SK-N-DZ (cell line): ENCODE measurements around the gene TOMM70.

Experiments used
- DNase-seq: peaks from one replicate; pipeline ENCODE4 v3.0.0-alpha.2; 2015; ENCODE audit warnings: low spot score

The TOMM70 gene

DNA sequence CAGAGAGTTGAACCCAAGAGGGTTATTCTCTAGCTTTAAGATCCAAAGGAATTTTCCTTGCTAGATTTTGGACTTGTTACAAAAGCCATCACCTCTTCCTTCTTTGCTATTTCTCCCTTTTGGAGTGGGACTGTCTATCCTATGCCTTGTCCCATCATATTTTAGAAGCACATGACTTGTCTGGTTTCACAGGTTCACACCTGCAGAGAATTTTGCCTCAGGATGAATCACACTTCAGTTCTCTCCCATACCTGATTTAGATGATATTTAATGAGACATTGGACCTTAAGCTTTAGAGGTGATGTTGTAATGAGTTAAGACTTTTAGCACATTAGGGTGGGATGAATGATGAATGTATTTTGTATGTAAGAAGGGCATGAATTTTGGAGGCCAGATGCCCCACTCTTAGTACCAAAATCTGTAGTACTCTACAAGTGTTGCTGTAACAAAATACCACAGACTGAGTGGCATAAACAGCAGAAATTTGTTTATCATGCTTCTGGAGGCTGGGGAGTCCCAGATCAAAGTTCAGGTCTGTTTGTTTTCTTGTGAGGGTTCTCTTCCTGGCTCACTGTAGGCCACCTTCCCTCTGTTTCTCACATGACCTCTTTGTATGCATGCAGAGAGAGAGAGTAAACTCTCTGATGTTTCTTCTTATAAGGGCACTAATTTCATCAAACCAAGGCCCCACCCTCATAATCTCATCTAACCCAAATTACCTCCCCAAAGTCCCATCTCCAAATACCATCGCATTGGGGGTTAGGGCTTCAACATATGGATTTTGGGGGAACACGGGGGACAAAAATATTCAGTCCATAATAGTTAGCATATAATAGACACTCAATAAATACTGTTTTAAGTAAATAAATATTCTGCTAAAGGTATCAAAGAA is 10.4 kb upstream of the TOMM70 start:
- no peak for DNase-seq

DNA sequence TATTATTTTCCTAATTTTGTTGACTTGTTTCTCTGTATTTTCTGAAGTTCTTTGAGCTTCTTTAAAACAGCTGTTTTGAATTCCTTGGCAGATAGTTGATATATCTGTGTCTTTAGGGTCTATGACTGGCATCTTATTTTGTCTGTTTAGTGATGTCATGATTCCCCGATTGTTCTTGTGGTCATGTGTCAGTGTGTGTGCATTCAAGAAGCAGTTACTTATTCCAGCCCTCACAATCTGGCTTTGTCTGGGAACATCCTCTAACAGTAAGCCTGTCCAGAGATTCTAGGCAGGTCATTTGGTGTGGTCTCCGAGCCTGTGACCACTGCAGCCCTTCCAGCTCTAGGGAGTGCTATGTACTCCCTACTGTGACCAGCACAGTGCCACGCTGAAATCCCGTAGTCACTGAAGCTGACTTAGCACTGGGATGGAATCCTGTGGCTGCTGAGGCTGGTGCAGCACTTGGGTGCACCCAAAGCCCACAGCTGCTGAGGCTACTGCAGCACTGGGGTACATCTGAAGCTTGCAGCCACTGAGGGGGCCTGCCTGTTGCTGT is 7.2 kb upstream of the TOMM70 start:
- DNase-seq = no peak

DNA sequence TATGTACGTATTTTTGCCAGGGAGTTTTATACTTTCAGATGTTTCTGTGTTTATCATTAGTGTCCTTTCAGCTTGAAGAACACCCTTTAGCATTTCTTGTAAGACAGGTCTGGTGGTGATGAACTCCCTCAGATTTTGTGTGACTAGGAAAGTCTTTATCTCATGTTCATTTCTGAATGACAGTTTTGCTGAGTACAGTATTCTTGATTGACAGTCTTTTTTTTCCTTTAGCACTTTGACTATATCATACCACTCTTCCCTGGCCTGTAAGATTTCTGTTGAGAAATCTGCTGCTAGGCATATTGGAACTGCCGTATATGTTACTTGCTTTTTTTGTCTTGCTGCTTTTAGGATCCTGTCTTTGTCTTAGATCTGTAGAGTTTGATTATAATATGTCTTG is 6.3 kb upstream of the TOMM70 start:
- DNase-seq = no peak

DNA sequence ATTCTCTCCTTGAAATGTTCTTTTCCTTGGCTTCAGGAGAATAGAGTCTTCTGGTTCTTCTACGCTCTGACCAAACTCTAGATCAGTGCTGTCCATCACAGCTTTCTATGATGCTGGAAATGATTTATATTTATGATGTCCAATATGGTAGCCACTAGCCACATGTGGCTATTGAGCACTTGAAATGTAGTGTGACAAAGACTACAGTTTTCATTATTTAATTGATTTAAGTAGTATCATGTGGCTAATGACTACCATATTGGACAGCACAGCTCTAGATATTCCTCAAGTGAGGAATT is 3.3 kb upstream of the TOMM70 start:
- no peak for DNase-seq

DNA sequence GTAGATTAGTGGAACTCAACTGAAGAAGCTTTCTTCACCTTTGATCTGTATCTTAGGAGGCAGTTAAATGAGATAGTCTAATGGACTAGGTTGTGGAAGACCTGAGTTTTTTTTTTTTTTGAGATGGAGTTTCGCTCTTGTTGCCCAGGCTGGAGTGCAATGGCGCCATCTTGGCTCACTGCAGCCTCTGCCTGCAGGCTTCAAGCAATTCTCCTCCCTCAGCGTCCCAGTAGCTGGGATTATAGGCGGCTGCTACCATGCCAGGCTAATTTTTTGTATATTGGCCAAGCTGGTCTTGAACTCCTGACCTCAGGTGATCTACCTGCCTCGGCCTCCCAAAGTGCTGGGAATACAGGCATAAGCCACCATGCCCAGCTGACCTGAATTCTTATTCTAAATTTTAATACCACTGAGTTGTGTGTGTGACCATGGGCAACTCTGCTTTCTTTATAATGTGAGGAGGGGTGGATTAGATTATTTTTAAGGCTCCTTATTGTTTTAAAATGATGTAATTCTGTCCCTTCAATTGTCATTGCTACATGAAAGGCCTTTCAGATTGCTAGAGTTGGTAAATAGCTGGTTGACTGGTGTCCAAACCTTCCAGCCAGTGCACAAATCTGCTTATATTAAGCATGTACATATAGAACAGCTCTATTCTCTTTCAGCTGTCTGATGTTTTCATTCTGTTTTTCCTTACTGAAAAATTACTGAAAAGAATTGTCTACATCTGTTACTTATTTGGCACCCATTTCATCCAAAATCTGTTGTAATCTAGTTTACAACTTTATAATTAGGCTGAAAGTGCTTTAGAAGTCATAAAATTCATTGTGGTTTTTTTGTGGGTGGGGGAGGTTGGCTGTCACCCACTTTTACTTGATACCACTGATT is 2.7 kb upstream of the TOMM70 start:
- peak; percentile 44 for DNase-seq

DNA sequence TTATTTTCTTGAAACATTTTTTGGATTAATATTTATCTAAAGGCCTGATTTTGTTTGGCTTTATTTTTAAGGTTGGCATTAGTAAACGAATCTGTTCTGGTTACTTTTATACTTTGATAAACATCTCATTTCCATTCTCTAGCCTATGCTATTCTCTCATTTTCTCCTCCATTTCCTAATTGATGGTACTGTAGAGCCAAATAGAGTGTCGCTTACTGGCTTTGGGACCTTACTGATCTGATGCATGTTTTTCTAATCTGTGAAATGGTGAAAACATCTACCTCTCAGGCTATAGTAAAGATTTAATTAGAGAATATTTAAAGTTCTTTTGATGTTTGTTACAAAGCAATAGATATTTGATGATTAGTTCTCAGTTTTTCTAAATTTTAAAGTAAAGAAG is 2.0 kb upstream of the TOMM70 start:
- no peak for DNase-seq

DNA sequence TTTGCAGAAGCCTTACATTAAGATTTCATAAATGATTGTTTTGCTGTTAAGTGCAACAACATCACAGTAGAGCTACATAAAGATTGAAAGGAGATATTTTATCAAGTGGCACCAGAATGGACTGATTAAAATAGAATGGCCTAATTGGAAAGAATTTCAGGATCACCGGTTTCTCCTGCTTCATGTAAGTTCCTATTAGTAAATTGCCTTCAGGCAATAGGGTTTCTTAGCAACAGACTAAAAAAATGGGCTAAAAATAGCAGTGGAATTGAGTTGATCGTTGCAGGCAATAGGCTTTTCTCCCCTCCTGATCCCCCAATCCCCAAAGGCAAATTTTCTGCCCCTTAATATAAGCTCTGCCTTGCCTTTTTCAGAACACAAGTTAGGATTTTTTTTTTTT is 1.4 kb upstream of the TOMM70 start:
- no peak for DNase-seq

DNA sequence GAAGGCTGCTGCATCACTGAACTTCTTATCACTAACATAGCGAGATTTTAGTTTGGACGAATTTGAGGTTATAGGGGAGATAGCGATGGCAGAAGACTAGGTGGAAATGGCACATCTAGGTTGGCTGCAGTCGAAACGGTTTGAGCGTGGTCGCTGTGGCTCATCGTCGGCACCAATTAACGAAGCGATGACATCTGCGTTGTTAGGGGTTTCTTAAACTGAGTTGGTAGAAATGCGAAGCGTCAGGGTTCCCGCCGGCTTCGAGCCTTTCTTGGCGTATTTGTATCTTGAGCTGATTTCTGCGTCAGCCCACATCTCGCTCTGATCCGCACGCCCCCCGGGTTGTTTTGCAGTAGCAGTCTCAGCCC is 769 bp upstream of the TOMM70 start:
- DNase-seq = no peak

DNA sequence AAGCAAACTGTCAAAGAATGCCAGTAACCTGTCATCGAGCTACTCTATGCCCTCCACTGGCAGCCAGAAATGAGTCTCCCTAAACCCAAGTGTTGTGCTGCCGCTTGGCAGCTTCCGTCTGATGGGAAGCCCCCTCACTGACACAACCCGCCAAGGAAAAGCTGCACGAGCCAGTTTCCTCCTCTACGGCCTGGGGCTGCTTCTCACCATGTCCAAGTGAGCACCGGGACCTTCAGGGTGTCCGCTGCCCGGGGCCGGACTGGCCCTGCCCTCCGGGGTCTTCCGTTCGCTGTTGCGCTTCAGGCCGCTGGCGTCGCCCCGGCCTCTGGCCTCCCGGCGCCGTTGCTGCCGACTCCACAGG is 490 bp downstream of the TOMM70 start:
- DNase-seq = peak; percentile 10

DNA sequence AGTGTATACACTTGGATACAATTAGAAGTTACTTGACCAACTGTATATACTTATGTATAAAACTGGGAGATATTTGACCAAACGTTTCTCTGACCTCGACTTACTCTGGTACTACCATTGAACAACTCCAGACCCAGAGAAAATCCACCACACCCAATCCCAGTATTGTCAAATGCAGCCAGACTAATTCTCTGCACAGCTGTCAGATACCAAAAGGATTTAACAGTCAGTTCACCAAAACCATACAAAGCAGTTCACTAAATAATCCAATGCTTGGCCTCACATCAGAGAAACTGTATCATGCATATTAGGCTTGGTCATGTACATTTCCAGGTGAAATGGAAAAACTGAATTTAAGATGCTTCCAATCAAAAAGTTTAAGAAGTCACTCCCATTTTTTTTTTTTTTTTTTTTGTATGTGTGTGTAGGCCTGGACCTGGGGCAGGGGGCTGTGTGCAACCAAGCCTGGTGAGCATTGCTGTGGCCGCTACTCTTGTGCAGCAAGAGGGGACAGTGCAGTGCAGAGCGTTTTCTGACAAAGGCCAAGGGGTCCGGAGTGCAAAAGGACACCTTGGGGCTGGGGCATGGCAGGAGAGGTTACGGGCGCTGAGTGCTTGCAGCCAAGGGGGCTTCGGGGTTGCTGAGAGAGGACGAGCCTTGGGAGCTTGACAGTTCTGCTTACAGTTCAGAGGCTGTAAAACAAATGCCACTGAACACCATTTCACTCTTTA is 1.4 kb downstream of the TOMM70 start:
- no peak for DNase-seq

DNA sequence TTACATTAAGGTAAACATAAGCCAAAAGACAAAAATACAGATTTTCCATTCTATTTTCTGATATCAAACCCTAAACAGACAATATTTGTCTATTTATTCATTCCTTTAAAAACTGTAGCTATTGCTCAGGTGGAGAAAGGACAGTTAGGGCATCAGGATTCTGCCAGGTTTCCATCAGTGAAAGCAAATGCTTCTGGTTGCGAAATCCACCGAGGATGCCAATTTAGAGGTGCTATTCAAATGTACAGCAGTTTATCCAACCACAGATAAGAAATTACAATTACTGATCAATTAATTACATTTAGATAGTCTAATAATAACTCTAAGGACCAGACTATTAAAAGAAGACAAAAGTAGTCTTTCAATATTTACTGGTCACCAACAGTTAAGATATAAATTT is 3.9 kb downstream of the TOMM70 start:
- DNase-seq = no peak

DNA sequence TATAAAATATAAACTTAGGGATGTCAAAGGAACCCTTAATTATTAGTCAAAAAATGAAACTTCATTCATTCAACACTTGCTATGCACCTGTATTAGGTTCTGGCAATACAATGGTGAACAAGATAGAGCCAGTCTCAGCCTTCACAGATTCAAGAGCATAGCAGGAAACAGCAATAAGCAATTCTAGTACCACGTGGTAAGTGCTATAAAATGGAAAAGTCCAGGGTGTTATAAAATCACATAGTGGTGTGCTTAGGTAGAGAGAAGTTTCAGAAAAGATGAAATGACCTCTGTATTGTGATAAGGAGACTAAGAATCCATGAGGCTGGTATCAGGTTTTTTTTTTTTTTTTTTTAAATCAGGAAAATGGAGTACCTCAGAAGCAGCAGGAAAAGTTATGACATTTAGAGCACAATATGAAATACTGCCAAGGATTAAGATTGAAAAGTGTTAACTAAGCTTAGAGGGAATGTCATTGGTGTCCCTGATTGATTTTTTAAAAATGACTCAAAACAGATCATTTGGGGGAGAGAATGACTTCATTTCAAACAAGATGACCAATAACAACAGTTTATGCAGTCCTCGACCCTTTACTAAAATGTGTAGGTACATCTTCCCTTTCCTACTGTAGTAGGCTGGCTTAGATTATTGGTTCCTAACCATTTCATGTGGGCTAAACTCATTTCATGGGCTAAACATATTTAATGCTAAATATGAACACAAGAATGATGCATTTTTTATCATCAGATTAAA is 5.0 kb downstream of the TOMM70 start:
- DNase-seq = no peak

DNA sequence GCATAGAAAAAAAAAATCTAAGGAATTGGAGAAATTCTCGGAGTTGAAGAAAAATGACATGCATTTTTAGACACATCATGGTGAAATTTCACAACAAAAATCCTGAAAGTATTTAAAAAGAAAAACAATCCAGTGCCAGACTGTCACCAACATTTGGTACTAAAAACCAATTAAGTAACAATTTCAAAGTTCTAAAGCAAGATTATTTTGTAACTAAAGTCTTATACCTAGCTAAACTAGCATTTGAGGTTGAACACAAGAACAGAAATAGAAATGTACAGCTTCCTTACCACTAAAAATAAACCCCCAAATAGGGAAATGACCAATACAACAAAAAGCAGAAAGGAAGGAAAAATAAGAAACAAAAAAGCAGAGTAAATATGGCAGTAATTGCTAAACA is 11.9 kb downstream of the TOMM70 start:
- no peak for DNase-seq

DNA sequence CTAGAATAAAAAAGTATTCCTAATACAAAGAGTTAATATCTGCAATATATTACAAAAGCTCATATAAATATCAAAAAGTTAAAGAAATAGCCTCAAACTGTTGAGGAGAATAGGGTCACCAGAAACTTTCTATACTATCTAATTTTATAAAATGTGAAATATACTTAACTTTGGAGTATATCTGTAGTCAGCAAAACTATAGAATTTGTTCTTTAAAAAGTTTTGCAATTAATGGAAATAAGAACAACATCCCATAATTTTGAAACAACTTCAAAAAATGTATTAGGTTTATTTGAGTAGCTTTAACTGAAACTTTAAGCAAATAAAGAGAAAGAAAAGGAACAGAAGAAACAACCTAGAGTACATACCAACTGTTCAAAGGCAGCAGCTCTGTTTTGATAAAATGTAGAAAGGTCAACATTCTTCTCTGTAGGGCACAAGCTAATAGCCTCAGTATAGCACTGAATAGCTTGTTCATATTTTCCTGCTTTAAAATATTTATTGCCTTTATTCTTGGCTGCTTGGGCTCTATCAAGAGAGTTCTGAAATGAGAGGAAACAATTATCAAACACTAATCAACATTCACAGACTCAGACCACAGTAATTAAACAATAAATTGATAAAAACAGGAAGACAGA is 14.3 kb downstream of the TOMM70 start:
- no peak for DNase-seq

DNA sequence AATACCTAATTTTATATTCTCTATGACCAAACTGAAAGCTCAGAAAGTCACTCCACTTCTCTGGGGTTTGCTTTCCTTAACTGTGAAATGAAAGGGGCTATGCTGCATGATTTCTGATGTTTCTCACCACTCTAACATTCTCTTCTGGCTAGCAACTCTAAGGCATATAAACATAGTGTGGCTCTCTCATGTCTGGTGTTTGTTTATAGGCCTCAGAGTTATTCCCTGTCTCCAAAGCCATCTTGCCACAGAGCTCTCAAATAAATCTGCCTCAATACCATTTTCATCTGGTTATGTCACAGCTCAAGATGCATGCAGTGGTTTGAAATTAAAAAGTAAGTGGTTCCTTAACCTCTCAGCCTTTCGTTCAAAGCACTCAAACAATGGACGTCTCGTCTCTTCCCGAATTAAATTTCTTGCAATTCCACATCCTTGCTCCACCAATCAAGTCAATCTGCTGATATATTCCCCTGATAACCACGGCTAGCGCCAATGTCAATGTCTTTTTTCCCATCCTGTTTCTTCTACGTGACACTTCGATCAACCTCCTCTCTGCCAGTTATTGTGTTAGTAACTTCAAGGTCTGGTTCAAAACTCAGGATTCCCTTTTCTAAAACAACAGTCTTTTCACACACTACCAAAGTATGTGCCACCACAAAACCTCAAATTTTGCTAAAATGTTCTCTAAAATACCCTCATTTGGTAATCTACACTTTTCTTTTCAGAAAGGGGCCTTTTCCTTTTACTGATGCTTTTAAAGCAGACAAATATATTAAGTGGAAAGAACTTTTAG is 16.0 kb downstream of the TOMM70 start:
- DNase-seq = no peak

DNA sequence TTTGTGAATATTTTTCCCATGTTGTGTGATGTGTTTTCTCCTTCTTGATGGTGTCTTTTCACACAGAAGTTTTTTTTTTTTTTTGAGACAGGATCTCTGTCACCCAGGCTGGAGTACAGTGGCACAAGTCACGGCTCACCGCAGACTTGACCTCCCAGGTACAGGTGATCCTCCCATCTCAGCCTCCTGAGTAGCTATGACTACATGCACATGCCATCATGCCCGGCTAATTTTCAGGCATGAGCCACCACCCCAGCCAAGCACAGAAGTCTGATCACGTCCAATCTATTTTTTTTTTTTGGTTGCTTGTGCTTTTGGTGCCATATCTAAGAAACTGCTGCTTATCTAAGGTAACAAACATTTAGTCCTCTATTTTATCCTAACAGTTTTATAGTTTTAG is 24.6 kb downstream of the TOMM70 start:
- no peak for DNase-seq

DNA sequence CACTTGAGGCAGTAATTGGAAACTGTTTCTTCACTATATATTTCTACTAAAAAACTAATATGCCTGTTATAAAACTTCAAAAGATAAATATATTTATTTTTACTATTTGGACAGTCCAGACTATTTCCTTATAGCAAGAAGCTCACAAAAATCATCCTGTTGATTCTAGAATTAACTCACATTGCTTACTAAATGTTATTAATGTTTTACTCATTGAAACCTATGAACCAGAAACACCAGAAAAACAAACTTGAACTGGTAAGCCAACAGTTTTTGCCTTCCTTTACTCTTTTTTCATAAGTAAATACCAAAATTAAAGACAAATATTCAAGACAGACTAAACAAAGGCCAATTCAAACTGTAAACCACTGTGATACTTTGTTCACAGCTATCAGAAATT is 26.4 kb downstream of the TOMM70 start:
- DNase-seq = no peak

DNA sequence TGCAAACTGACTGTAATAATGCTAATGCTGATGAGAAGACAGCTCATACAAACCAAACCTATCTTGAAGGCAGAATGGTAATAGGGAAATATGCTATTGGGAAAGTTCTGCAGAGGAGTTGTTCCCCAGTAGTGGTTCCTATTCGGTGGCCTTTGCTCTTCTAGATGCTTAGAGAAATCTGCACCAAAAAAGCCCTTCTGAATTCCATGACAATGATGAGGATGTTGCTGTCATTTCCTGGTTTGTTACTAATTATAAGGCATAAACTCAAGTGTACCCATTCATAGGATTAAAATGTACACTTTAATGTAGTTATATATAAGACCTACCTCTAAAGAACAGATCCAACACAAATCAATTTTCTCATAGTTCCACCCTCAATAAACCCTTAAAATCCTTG is 30.1 kb downstream of the TOMM70 start:
- no peak for DNase-seq

DNA sequence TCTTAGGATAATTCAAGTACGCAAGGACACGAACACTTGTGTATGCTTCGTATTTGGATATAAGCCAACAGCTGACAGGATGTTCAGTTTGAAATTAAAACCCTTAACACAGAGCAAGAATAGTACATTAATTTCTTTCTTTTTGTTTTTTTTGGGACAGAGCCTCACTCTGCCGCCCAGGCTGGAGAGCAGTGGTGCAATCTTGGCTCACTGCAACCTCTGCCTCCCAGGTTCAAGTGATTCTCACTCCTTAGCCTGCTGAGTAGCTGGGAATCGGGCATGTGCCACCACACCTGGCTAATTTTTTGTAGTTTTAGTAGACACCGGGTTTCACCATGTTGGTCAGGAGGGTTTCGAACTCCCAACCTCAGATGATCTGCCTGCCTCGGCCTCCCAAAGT is 32.4 kb downstream of the TOMM70 start:
- no peak for DNase-seq

DNA sequence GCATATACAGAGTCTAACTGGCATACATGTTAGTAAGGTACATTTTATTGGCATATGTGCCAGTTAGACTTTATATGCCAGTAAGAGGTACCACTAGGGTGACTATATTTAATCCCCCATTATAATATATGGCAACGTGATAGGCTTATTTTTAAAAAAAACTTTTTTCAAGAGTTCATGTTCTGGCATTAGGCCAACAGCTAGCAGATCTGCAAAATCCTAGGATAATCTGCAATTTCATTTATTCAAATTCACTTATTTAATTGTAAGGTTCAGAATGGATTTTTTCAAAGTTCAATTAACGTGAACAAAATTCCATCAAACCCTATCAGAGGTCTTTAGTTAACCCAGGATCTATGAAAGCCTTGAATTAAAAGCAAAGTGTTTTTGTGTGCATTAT is 34.5 kb downstream of the TOMM70 start:
- no peak for DNase-seq
